ENCODE measurements around the gene FAM72A.
A peak's percentile ranks its signal among the peaks of the same experiment; 100 is the strongest.
"Not testable (repeated sequence)": the region's sequence is repeated elsewhere in the genome, so short reads cannot be mapped to it uniquely, and the experiment has no call there.

Gene FAM72A

GRCh38 chr1:206221585-206221984 is 18.9 kb upstream of the FAM72A start:
- H3K4me1 Mint-ChIP-seq (ENCODE audit: low read depth); DNase-seq; H3K27me3 Mint-ChIP-seq; H3K36me3 Mint-ChIP-seq (ENCODE audit: low read depth); H3K4me3 Mint-ChIP-seq; H3K27ac Mint-ChIP-seq; H3K9me3 Mint-ChIP-seq: not testable (repeated sequence)

- H3K4me3 Mint-ChIP-seq; H3K27ac Mint-ChIP-seq; H3K4me1 Mint-ChIP-seq (ENCODE audit: low read depth); H3K27me3 Mint-ChIP-seq; H3K36me3 Mint-ChIP-seq (ENCODE audit: low read depth); H3K9me3 Mint-ChIP-seq; DNase-seq: not testable (repeated sequence)
Observed at GRCh38 chr1:206220332-206221000, 17.8 kb upstream of the FAM72A start.

DNA sequence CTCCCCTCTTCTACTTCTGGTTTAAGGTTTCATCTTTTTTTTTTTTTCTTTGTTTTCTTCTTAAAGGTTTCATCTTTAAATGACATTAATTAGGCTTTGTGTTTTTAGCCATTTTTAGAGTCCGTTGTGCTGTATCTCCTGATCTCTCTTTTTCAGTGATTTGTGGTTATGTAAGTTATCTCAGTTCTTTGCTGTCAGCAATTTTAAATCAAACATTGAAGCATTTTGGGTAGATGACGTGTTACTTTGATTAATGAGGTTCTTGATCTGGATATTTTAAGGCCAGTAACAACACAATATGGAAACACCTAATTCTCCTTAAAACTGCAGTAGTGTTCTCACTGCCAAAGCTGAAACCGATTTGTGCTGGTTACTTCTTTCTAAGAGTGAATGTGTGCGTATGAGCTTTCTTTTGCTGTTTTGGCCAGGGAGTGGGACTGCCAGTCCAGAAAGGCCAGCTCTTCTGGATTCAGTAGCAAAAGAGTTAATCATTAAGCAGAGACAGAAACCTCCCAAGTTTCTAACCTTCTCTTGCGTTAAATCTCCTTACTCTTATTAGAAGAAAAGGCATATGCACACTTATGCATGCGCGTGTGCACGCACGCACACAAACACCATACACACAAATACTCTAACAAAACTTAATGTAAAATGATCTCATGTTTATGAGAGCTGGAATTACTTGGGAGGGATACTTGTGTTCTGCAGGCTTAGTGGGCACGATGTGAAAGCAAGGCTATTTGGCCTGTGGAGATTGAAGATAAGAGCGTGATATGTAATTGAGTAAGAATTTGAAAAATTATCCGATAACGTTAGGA is 17.1 kb upstream of the FAM72A start:
- H3K36me3 Mint-ChIP-seq (ENCODE audit: low read depth); H3K4me3 Mint-ChIP-seq; H3K4me1 Mint-ChIP-seq (ENCODE audit: low read depth); H3K27me3 Mint-ChIP-seq; H3K9me3 Mint-ChIP-seq; H3K27ac Mint-ChIP-seq; DNase-seq: not testable (repeated sequence)

- not testable (repeated sequence) for H3K4me1 Mint-ChIP-seq (ENCODE audit: low read depth); DNase-seq; H3K4me3 Mint-ChIP-seq; H3K27me3 Mint-ChIP-seq; H3K9me3 Mint-ChIP-seq; H3K36me3 Mint-ChIP-seq (ENCODE audit: low read depth); H3K27ac Mint-ChIP-seq
Observed at GRCh38 chr1:206218765-206219164, 16.1 kb upstream of the FAM72A start.

GRCh38 chr1:206218285-206218684 is 15.6 kb upstream of the FAM72A start:
- H3K27ac Mint-ChIP-seq; H3K27me3 Mint-ChIP-seq; H3K4me3 Mint-ChIP-seq; H3K4me1 Mint-ChIP-seq (ENCODE audit: low read depth); DNase-seq; H3K36me3 Mint-ChIP-seq (ENCODE audit: low read depth); H3K9me3 Mint-ChIP-seq: not testable (repeated sequence)

GRCh38 chr1:206215600-206216392 is 13.2 kb upstream of the FAM72A start:
- H3K27me3 Mint-ChIP-seq; H3K4me3 Mint-ChIP-seq; H3K4me1 Mint-ChIP-seq (ENCODE audit: low read depth); DNase-seq; H3K36me3 Mint-ChIP-seq (ENCODE audit: low read depth); H3K9me3 Mint-ChIP-seq; H3K27ac Mint-ChIP-seq: not testable (repeated sequence)

- not testable (repeated sequence) for H3K4me3 Mint-ChIP-seq; H3K27ac Mint-ChIP-seq; DNase-seq; H3K36me3 Mint-ChIP-seq (ENCODE audit: low read depth); H3K9me3 Mint-ChIP-seq; H3K4me1 Mint-ChIP-seq (ENCODE audit: low read depth); H3K27me3 Mint-ChIP-seq
Observed at GRCh38 chr1:206210802-206211201, 8.2 kb upstream of the FAM72A start.

GRCh38 chr1:206205569-206205968 is 2.9 kb upstream of the FAM72A start:
- not testable (repeated sequence) for H3K27ac Mint-ChIP-seq; H3K9me3 Mint-ChIP-seq; H3K4me1 Mint-ChIP-seq (ENCODE audit: low read depth); H3K27me3 Mint-ChIP-seq; H3K4me3 Mint-ChIP-seq; H3K36me3 Mint-ChIP-seq (ENCODE audit: low read depth)
- peak; percentile 34 for DNase-seq

DNA sequence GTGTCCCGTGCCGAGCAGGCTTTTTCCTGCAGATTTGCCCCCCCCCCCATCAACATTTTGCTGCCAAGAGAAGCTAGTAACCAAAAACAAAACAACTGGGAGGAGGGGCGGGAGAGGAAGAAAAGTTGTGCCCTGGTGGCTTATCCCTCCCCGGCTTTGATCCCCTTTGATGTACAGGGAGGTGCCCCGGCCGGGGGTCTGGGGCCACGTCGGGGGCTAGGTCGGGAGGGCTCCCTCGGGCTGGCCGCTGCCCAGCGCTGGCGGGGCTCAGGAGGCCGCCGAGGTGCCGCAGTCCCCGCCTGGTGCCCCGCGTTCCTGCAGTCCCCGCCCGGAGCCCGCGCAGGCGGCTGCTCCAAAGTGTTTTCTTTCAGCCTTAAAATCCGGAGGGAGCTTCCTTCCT is 2.2 kb upstream of the FAM72A start:
- DNase-seq: peak; percentile 34
- H3K9me3 Mint-ChIP-seq; H3K4me1 Mint-ChIP-seq (ENCODE audit: low read depth); H3K27me3 Mint-ChIP-seq; H3K36me3 Mint-ChIP-seq (ENCODE audit: low read depth): not testable (repeated sequence)
- H3K4me3 Mint-ChIP-seq: peak overlapping the region; percentile 78
- H3K27ac Mint-ChIP-seq: peak overlapping the region; percentile 40

DNA sequence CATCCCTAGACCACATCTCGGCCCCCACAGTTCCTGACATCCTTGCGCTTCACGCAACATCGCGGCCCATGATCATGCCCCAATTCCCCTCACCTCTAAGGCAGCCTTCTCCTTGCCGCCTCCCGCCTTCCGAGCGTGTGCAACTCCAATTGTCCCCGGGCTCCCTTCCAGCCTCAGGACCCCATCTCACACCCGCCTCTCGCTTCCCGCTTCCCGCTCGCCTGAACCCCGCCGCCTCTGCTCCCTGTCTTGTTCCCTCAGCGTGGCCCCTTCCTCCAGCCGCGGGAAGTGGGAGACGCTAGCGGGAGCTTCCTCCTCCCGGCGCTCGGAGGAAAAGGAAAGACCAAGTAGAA is 1.5 kb upstream of the FAM72A start:
- not testable (repeated sequence) for H3K4me1 Mint-ChIP-seq (ENCODE audit: low read depth); H3K27ac Mint-ChIP-seq; H3K36me3 Mint-ChIP-seq (ENCODE audit: low read depth); H3K27me3 Mint-ChIP-seq; H3K9me3 Mint-ChIP-seq
- peak; percentile 32 for DNase-seq
- peak overlapping the region; percentile 69 for H3K4me3 Mint-ChIP-seq

DNA sequence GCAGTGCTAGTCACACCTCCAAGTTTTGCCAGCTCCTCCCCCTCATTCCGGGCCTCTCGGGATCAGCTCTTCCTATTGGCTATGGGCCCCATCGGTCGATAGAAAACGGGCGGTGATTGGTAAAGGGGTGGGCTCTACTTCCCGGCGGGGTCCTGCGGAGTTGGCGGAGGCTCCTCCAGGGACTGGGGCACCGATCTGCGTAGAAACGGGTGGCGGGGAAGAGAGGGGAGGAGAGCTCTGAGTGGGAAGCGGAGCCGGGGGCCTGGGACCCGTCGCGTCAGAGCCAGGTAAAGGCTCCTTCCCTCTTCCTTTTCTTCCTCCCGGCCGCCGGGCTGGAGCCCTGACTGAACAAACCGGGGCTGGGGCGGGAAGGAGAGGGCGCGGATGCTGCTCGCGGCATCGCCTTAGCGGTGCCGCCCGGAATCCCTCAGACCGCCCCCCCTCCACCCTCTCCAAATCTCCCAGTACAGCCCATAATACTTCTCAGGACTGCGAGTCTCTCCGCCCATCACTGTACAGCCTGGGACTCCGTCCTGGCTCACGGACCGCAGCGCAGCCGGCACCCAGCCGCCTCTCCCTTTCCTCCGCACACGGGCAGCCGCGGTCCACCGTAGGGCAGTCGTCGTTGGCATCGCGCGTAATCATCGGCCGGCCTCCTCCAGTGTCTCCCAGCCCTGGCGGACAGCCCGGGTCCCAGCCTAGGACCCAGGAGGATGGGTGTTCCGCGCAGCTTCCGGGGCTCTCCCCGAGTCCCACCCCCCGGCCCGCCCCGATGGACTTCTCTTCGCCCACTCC is 922 bp upstream of the FAM72A start, which contains the start of gene SRGAP2:
Gene SRGAP2, plus strand, starts transcription at position 178 of the 795 bp plus-strand sequence. CDS start 2,430 bp downstream, outside the sequence.
- peak within 1 kb of the TSS; percentile 85 for H3K27ac Mint-ChIP-seq
- H3K4me1 Mint-ChIP-seq (ENCODE audit: low read depth); H3K9me3 Mint-ChIP-seq: not testable (repeated sequence)

DNA sequence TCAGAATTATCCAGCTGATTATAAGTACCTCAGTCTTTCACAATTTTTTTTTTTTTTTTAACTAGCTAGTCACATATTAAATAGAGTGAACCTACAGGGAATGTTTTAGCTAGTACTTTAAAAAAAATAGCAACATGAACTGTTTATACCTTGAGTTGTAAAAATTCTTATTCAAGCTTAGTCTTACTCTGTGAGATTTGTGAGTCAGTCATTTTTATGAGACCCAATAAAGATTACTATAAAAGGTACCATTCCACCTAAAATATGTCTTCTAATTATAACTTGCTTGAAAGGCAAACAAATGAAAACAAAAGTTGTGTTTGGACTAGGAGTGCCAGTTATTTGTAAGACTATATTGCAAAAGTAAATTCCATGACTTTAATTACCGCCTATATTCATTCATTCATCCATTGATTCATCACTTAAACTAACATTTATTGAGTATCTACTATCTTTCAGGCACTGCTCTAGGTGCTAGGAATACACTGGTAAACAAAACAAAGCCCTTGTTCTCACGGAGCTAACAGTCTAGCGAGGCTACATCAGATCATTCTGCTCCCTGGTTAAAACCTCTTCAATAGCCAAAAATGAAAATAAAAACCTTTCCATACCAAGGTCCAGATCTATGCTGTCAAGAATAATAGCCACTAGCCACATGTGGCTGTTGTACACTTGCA is 5.8 kb downstream of the FAM72A start:
- H3K27me3 Mint-ChIP-seq; DNase-seq; H3K9me3 Mint-ChIP-seq; H3K4me3 Mint-ChIP-seq; H3K4me1 Mint-ChIP-seq (ENCODE audit: low read depth); H3K36me3 Mint-ChIP-seq (ENCODE audit: low read depth); H3K27ac Mint-ChIP-seq: not testable (repeated sequence)

More for the DNA sequence above, 922 bp upstream of the FAM72A start, which contains the start of gene SRGAP2:
- H3K4me3 Mint-ChIP-seq: peak within 1 kb of the TSS; percentile 81
- DNase-seq: peak; percentile 76
- H3K36me3 Mint-ChIP-seq (ENCODE audit: low read depth); H3K27me3 Mint-ChIP-seq: not testable (repeated sequence)

- not testable (repeated sequence) for H3K4me1 Mint-ChIP-seq (ENCODE audit: low read depth); H3K27me3 Mint-ChIP-seq; H3K27ac Mint-ChIP-seq; H3K9me3 Mint-ChIP-seq; H3K36me3 Mint-ChIP-seq (ENCODE audit: low read depth); H3K4me3 Mint-ChIP-seq; DNase-seq
Observed at GRCh38 chr1:206195182-206195581, 7.5 kb downstream of the FAM72A start.

DNA sequence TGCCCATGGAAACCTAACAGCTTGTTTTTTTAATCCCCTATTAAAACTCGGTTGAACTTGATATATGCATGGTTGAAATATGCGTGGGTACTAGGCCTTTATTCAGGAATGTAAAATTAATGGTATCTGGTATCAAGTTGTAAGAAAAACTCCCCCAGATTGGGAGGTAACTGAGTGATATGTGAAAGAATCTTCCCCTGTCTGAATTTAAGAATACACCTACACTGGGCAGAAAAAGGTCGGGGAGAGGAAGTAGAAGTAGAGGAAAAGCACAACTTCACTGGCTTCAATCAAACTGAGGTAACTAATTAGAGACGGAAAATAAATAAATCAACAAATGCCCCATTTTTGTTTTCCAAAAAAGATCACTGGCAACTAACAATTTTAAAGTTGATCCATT is 15.8 kb downstream of the FAM72A start:
- H3K9me3 Mint-ChIP-seq; H3K27ac Mint-ChIP-seq; H3K36me3 Mint-ChIP-seq (ENCODE audit: low read depth); H3K27me3 Mint-ChIP-seq; H3K4me3 Mint-ChIP-seq; DNase-seq; H3K4me1 Mint-ChIP-seq (ENCODE audit: low read depth): not testable (repeated sequence)
